NT2/D1 (cell line): Measurements from ENCODE around the gene TMEM41B.
"Not testable (repeated sequence)": the region's sequence is repeated elsewhere in the genome, so short reads cannot be mapped to it uniquely, and the experiment has no call there.

Experiments used
- SUZ12 ChIP-seq: IDR thresholded peaks from 2 replicates; pipeline ENCODE4 v1.6.1; 2011; ENCODE audit not compliant: insufficient read length, insufficient read depth; ENCODE audit errors: extremely low read depth
- YY1 ChIP-seq: IDR thresholded peaks from 2 replicates; pipeline ENCODE4 v1.6.1; 2011; ENCODE audit not compliant: insufficient read length, insufficient read depth

DNA sequence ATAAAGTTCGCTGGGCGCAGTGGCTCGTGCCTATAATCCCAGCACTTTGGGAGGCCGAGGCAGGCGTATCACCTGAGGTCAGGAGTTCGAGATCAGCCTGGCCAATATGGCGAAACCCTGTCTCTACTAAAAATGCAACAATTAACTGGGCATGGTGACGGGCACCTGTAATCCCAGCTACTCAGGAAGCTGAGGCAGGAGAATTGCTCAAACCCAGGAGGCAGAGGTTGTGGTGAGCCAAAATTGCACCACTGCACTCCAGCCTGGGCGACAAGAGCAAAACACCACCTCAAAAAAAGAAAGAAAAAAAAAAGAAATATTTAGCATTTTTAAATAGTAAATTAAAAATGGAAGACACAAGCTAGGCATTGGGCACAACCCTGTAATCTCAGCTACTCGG, 78.2 kb downstream of the TMEM41B start:
- not testable (repeated sequence) for TF ChIP-seq YY1, SUZ12
